SH-SY5Y (cell line): ENCODE measurements around the gene ASRGL1.

Source experiments
- GATA2 ChIP-seq: IDR thresholded peaks from 2 replicates; pipeline ENCODE4 v1.6.1; 2011; ENCODE audit warnings: mild to moderate bottlenecking, low read depth, low read length
- GATA3 ChIP-seq: IDR thresholded peaks from 2 replicates; pipeline ENCODE4 v1.6.1; 2011; ENCODE audit warnings: low read depth, mild to moderate bottlenecking, low read length, moderate library complexity

DNA sequence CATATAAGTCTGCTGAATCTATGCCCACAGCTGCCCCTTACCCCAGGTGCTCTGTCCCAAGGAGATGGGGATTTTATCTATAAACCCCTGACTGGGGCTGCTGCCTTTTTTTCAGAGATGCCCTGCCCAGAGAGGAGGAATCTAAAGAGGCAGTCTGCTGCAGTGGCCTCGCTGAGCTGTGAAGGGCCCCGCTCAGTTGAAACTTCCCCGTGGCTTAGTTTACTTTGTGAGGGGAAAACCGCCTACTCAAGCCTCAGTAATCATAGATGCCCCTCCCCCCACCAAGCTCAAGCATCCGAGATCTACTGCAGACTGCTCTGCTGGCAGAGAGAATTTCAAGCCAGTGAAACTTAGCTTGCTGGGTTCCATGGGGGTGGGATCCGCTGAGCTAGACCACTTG is 31.0 kb upstream of the ASRGL1 start:
- TF ChIP-seq GATA2, result no peak
- TF ChIP-seq GATA3, result no peak
